Mesendoderm (in vitro differentiated cells): ENCODE measurements around the gene ADH6.

Experiments used
- DNase-seq: peaks from one replicate; pipeline ENCODE4 v3.0.0; 2013
- H2AK5ac ChIP-seq: 2 replicates; pipeline ENCODE4 v1.6.1; 2013; ENCODE audit warnings: low read length, inconsistent platforms
- H2BK120ac ChIP-seq: 2 replicates; pipeline ENCODE4 v1.6.1; 2013; ENCODE audit warnings: low read depth, mild to moderate bottlenecking, low read length, moderate library complexity, mixed read lengths
- H2BK15ac ChIP-seq: replicated peaks from 2 replicates; pipeline ENCODE4 v1.6.1; 2013; ENCODE audit warnings: low read depth, mild to moderate bottlenecking, moderate library complexity
- H2BK5ac ChIP-seq: 2 replicates; pipeline ENCODE4 v1.6.1; 2013; ENCODE audit warnings: low read length, inconsistent platforms
- H3K18ac ChIP-seq: 2 replicates; pipeline ENCODE4 v1.6.1; 2013; ENCODE audit warnings: mild to moderate bottlenecking, low read length, mixed read lengths
- H3K23ac ChIP-seq: one replicate; pipeline ENCODE4 v1.6.1; 2013; ENCODE audit warnings: low read length
- H3K27ac ChIP-seq: 2 replicates; pipeline ENCODE4 v1.5.1; 2013; ENCODE audit warnings: low read depth, mild to moderate bottlenecking, inconsistent platforms, low read length, moderate library complexity
- H3K27me3 ChIP-seq: 2 replicates; pipeline ENCODE4 v1.6.1; 2013; ENCODE audit warnings: low read length, control low read depth, mild to moderate bottlenecking, inconsistent platforms; ENCODE audit not compliant: insufficient read depth, poor library complexity
- H3K36me3 ChIP-seq: 2 replicates; pipeline ENCODE4 v1.6.1; 2013; ENCODE audit warnings: low read length, inconsistent platforms; ENCODE audit not compliant: control insufficient read depth, insufficient read depth
- H3K4ac ChIP-seq: one replicate; pipeline ENCODE4 v1.6.1; 2013; ENCODE audit warnings: low read depth, mild to moderate bottlenecking, low read length, moderate library complexity
- H3K4me1 ChIP-seq: 2 replicates; pipeline ENCODE4 v1.6.1; 2013; ENCODE audit warnings: low read depth, low read length, inconsistent platforms; ENCODE audit not compliant: control insufficient read depth
- H3K4me2 ChIP-seq: 2 replicates; pipeline ENCODE4 v1.6.1; 2013; ENCODE audit warnings: low read length
- H3K4me3 ChIP-seq: 2 replicates; pipeline ENCODE4 v1.5.1; 2013; ENCODE audit warnings: mild to moderate bottlenecking, low read length
- H3K56ac ChIP-seq: one replicate; pipeline ENCODE4 v1.6.1; 2013; ENCODE audit warnings: low read length
- H3K79me1 ChIP-seq: 2 replicates; pipeline ENCODE4 v1.6.1; 2013; ENCODE audit warnings: low read length, inconsistent platforms
- H3K79me2 ChIP-seq: 2 replicates; pipeline ENCODE4 v1.6.1; 2013; ENCODE audit warnings: mild to moderate bottlenecking, low read length; ENCODE audit not compliant: control insufficient read depth, insufficient read depth
- H3K9ac ChIP-seq: 2 replicates; pipeline ENCODE4 v1.6.1; 2013; ENCODE audit warnings: low read length, inconsistent platforms
- H4K5ac ChIP-seq: one replicate; pipeline ENCODE4 v1.6.1; 2013; ENCODE audit warnings: low read length
- H4K8ac ChIP-seq: one replicate; pipeline ENCODE4 v1.6.1; 2013; ENCODE audit warnings: low read depth, mild to moderate bottlenecking, control low read depth, low read length, moderate library complexity
- WGBS: extraction: QIAGEN DNeasy Blood & Tissue Kit; methylation state at CpG from one replicate; pipeline ENCODE4 v1.1.7; 2013; ENCODE audit warnings: low lambda C conversion rate, missing lambda C conversion rate; ENCODE audit not compliant: insufficient coverage; ENCODE audit errors: extremely low coverage; 5-methylcytosine and 5-hydroxymethylcytosine counted together

ADH6 gene

GRCh38 chr4:99154658-99155342 lies 64.2 kb downstream of the ADH6 start:
- DNase-seq: no peak
- no peak overlapping the region for H2BK5ac ChIP-seq
- H3K4ac ChIP-seq: no peak overlapping the region
- H3K79me2 ChIP-seq: no peaks in the 10 kb centered on the region
- no peak overlapping the region for H3K4me3 ChIP-seq
- no peak overlapping the region for H2BK15ac ChIP-seq
- H2BK120ac ChIP-seq: no peak overlapping the region
- no peak overlapping the region for H3K56ac ChIP-seq
- H3K79me1 ChIP-seq: no peaks in the 10 kb centered on the region
- H4K5ac ChIP-seq: no peak overlapping the region
- H4K8ac ChIP-seq: no peak overlapping the region
- no peak overlapping the region for H3K18ac ChIP-seq
- no peaks in the 10 kb centered on the region for H3K36me3 ChIP-seq
- H2AK5ac ChIP-seq: no peak overlapping the region
- no peaks in the 10 kb centered on the region for H3K27me3 ChIP-seq
- no CpG with 5 or more reads among the region's 4 CpGs for WGBS
- no peaks in the 10 kb centered on the region for H3K4me1 ChIP-seq
- H3K4me2 ChIP-seq: no peak overlapping the region
- no peak overlapping the region for H3K27ac ChIP-seq
- H3K23ac ChIP-seq: no peak overlapping the region
- no peak overlapping the region for H3K9ac ChIP-seq
